ENCODE measurements around the gene PSME1.

PSME1 gene

DNA sequence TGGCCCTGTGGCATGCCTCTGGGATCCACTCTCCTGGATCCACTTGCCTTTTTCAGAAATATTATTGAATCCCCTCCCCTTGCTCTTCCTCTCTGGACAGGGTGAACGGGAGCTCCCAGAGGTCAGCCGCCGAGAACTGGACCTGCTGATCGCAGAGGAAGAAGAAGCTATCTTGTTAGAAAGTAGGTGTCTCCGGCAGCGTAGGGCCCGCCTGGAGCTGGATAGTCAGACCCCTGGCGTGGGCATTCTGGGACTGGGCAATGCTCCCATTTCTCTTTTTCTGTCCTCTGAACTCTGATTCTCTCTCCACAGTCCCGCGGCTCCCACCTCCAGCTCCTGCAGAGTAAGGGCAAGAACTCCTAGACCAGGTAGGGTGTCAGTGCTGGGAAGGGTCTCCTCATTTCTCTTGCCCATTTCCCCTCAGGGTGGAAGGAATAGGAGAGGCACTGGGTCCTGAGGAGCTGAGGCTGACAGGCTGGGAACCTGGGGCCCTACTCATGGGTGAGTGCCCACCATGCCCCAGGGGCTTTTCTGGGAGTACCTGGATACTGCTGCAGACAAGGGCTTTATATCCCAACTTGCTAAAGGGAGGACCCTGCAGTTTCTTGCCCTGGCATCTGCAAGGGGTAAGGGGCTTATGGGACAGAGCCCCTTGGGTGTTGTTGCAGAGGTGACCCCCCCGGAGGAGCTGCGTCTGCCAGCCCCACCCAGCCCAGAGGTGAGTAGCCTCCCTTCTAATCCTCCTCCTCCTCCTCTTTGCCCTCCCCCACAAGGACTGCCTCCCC lies 41.2 kb downstream of the PSME1 start:
- no peak for DNase-seq

DNA sequence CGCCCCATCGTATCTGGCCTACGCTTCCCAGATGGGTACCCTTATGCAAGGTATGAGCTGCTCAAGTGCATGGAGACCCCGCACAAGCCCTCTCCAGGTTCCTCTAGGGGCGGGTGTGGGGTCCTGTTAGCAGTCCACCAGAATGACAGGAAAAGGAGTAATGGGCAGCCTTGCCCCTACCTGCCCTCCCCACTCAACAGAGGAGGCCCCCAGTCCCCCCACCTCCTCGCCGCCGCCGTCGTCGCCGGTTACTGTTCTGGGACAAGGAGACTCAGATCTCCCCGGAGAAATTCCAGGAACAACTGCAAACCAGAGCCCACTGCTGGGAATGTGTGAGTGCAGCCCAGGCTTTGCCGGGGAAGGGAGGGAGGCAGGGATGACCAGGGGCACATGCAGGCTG lies 41.9 kb downstream of the PSME1 start:
- DNase-seq: no peak

GRCh38 chr14:24178399-24179178 lies 42.6 kb downstream of the PSME1 start:
- DNase-seq: no peak

- no peak for DNase-seq
These were observed 43.4 kb downstream of the PSME1 start for GRCh38 chr14:24179294-24179960.

- no peak for DNase-seq
These were observed 44.2 kb downstream of the PSME1 start for GRCh38 chr14:24179961-24180796.

- no peak for DNase-seq
These were observed 45.5 kb downstream of the PSME1 start for GRCh38 chr14:24181371-24182077.

- no peak for DNase-seq
These were observed 46.3 kb downstream of the PSME1 start for GRCh38 chr14:24182110-24182882.

DNA sequence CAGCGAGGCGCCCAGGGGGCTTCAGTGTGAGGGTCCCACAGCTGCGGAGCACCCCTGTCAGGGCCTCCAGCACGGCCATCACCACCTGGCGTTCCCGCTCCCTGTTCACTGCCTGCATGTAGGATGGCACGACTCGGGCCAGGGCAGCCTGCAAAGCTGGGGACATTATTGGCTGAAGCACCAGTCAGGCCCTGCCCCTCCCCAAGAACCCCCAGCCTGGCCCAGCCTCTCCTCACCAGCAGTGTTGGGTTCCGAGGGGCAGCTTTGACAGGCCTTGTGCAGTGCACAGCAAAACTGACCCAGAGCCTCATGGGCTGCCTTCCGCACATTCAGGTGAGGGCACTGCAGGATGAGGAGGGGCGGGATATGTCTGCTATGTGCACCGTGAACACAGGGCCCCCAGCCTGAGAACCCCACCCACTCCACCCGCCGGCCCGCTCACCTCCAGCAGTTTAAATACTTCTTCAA lies 47.1 kb downstream of the PSME1 start:
- DNase-seq: no peak

DNA sequence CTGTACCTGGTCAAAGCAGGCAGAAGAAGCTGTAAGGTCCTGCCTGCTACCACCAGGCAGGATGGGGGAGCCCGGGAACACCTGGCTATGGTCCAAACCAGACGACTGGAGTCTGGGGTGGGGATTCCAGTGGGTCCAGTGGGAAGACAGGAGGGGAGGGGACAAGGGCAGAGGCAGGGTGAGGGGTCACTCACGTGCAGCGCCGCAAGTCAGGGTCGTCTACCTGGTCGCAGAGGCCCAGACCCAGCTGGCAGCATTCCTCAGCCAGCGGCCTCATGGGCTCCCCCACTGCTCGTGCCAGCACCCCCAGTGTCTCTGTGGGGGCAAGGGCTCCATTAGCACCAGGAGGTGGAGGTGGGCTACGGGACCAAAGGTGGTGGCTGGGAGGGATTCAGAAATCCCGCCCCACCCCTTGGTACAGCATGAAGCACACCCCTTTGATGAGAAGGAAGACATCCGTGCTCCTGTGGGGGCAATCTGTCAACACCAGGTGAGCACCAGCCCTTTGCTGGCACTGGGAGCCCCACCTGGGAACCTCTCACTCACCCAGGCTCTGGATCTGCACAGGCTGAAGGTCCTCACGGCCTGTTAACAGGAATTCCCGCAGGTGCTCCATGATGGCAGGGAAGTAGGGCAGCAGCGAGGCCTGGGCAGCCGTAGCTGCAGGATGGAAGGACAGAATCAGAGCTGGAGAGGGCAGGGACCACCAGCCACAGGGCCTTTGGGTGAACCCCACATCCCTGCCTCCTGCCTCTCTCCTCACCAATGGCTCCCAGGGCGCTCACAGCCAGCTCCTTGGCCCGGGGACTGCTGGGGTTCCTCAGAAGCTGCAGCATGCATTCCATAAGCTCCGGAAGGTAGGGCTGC lies 48.3 kb downstream of the PSME1 start:
- DNase-seq: no peak

DNA sequence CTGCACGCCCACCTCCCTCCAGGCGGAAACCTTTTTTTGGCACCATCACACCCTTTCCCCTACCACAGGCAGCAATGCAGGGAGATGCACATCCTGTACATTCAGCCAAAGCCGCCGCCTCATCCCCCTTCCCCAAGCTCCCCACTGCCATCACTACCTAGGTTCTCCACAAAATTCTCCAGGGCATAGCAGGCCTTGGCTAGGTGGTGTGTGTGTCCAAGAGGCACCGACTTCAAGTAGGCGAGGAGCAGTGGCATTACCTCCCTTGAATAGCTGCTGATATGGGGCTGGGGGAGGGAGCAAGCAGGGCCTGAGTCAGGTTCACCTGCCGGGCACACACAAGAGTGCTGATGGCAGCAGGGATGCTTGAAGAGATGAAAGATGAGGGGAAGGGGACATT lies 49.0 kb downstream of the PSME1 start:
- no peak for DNase-seq

GRCh38 chr14:24185741-24186140 lies 49.7 kb downstream of the PSME1 start:
- no peak for DNase-seq

- DNase-seq: no peak
These were observed 51.0 kb downstream of the PSME1 start for GRCh38 chr14:24186831-24187538.

GRCh38 chr14:24187539-24187915 lies 51.5 kb downstream of the PSME1 start:
- DNase-seq: no peak

Measured in T-helper 9 cell (primary cell).